OCI-LY3 (cell line): ENCODE data around the gene PITPNM3.

Source experiments
- EZH2phosphoT487 ChIP-seq: fragments of 200-600 bp; shearing (Covaris generic); IDR thresholded peaks from 2 replicates; pipeline ENCODE4 v1.6.1; 2018; ENCODE audit warnings: antibody characterized with exemption, mixed run types, low read depth
- TF ChIP-seq, protein P1 (sequence below): fragments of 200-600, 300-600 bp; sonication (generic); IDR thresholded peaks from 2 replicates; pipeline ENCODE4 v1.5.1; 2014; ENCODE audit warnings: antibody characterized with exemption, low read length, low read depth

DNA sequence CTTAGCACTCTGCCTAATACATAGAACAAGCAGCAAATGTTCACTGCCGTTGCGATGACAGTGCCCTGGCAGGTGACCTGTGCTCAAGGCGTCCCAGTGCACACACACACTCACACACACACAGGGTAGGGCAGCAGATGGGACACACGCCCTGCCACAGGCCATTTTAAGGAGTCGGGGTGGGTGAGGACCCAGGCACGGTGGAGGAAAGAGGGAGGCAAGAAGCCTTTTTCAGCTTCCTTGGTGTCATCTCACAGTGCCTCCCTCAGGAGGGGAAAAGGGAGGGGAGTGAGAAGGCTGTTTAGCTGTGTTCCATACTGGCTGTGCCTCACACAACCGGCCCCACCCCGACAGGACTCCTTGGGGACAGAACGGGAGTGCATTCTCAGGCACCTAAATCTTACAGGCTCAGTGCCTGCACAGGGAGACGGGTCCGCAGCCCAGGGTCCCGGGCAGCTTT, 1.5 kb downstream of the PITPNM3 start:
- TF ChIP-seq, protein P1, sequence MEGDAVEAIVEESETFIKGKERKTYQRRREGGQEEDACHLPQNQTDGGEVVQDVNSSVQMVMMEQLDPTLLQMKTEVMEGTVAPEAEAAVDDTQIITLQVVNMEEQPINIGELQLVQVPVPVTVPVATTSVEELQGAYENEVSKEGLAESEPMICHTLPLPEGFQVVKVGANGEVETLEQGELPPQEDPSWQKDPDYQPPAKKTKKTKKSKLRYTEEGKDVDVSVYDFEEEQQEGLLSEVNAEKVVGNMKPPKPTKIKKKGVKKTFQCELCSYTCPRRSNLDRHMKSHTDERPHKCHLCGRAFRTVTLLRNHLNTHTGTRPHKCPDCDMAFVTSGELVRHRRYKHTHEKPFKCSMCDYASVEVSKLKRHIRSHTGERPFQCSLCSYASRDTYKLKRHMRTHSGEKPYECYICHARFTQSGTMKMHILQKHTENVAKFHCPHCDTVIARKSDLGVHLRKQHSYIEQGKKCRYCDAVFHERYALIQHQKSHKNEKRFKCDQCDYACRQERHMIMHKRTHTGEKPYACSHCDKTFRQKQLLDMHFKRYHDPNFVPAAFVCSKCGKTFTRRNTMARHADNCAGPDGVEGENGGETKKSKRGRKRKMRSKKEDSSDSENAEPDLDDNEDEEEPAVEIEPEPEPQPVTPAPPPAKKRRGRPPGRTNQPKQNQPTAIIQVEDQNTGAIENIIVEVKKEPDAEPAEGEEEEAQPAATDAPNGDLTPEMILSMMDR: no peak
- TF ChIP-seq EZH2phosphoT487: no peak
